K562 (cell line): Measurements from ENCODE around the gene SLAIN1. TPM values are rescaled to one million over a fixed set of nuclear protein-coding genes. Genes with fewer than 3 reads are reported as not detected.

Experiments
- ATAC-seq: fragments of 200-7000 bp; cut with Tn5 transposase; 3 replicates; pipeline ENCODE4 v1.9.1; 2020; ENCODE audit warnings: moderate library complexity
- BruUV-seq: library from RNA; stranded (reverse); fragments of 400-500 nt; replicated peaks from 2 replicates; lab custom pipeline; 2021; lab: Mats Ljungman, UMichigan
- CTCF ChIA-PET: fragments of 300-600 bp; formaldehyde crosslinking; extraction: SDS; loops from one replicate; lab custom pipeline; 2021; ENCODE audit warnings: low intra/inter-chr PET ratio; lab: Yijun Ruan, JAX
- POLR2A ChIA-PET: fragments of 300-600, 350-650 bp; sonication (Branson Sonifier 250); formaldehyde crosslinking; extraction: SDS; loops from one replicate; lab custom pipeline; 2021; ENCODE audit warnings: antibody characterized with exemption, inconsistent platforms; lab: Yijun Ruan, JAX
- DNase-seq, 4 experiments: peaks; one replicate each; pipeline versions ENCODE4 v3.0.0 to v3.0.0-alpha.2; 2011 to 2018; ENCODE audit warnings: low spot score in 3 of 4, mixed read lengths in 3 of 4; ENCODE audit errors: extremely low read depth in 1 of 4
- FAIRE-seq: peaks from 2 replicates; lab custom pipeline; 2011; peaks lifted over from hg19 to GRCh38; lab: Jason Lieb, UNC
- H2AFZ ChIP-seq: 2 replicates; pipeline ENCODE4 v1.6.0; 2011; ENCODE audit warnings: low read depth, low read length, control low read depth, inconsistent platforms
- H3K27ac ChIP-seq: fragments of 200-600 bp; 3 replicates; pipeline ENCODE4 v1.8.0; 2011; ENCODE audit warnings: low read depth, mild to moderate bottlenecking, control low read depth, inconsistent platforms, low read length, moderate library complexity, mixed read lengths; ENCODE audit errors: extremely low read depth
- H3K27me3 ChIP-seq, 2 experiments: fragments of 300-600 bp in 1 of 2; 2 replicates in 1 of 2; 3 replicates in 1 of 2; pipeline versions ENCODE4 v1.6.0 to v1.8.0; 2011; ENCODE audit warnings: inconsistent platforms in 2 of 2, low read length in 2 of 2, mild to moderate bottlenecking in 1 of 2, mixed read lengths in 1 of 2, moderate library complexity in 1 of 2; ENCODE audit not compliant: control insufficient read depth in 2 of 2, insufficient read depth in 2 of 2
- H3K36me3 ChIP-seq: fragments of 300-600 bp; 3 replicates; pipeline ENCODE4 v1.8.0; 2011; ENCODE audit warnings: mild to moderate bottlenecking, low read length, inconsistent platforms; ENCODE audit not compliant: control insufficient read depth, insufficient read depth
- H3K4me1 ChIP-seq, 2 experiments: fragments of 200-600 bp in 1 of 2; replicated peaks in 1 of 2; 2 replicates in 1 of 2; 3 replicates in 1 of 2; pipeline versions ENCODE4 v1.5.1 to v1.8.0; 2011; ENCODE audit warnings: inconsistent platforms in 2 of 2, low read length in 2 of 2, mild to moderate bottlenecking in 1 of 2, mixed read lengths in 1 of 2, moderate library complexity in 1 of 2; ENCODE audit not compliant: control insufficient read depth in 2 of 2, insufficient read depth in 2 of 2
- H3K4me2 ChIP-seq: 2 replicates; pipeline ENCODE4 v1.6.1; 2011; ENCODE audit warnings: low read length, control low read depth, inconsistent platforms, mixed read lengths; ENCODE audit not compliant: insufficient read depth
- H3K4me3 ChIP-seq: fragments of 200-600 bp; sonication (generic), shearing (Covaris generic); 2 replicates; pipeline ENCODE4 v1.5.1; 2016; ENCODE audit warnings: control low read depth, inconsistent platforms
- H3K79me2 ChIP-seq: fragments of 200-600 bp; 3 replicates; pipeline ENCODE4 v1.8.0; 2011; ENCODE audit warnings: low read length, inconsistent platforms; ENCODE audit not compliant: control insufficient read depth, insufficient read depth
- H3K9ac ChIP-seq, 2 experiments: 2 replicates each; pipeline versions ENCODE4 v1.6.0 to v1.6.1; 2011; ENCODE audit warnings: low read depth in 2 of 2, low read length in 2 of 2, control low read depth in 1 of 2, inconsistent platforms in 1 of 2, mild to moderate bottlenecking in 1 of 2, mixed read lengths in 1 of 2; ENCODE audit not compliant: insufficient read depth in 1 of 2
- H3K9me1 ChIP-seq: one replicate; pipeline ENCODE4 v1.6.0; 2011; ENCODE audit warnings: inconsistent platforms, mild to moderate bottlenecking, low read length, moderate library complexity; ENCODE audit not compliant: control insufficient read depth, insufficient read depth
- H3K9me3 ChIP-seq: replicated peaks from 2 replicates; pipeline ENCODE4 v1.5.1; 2011; ENCODE audit warnings: low read depth, low read length, inconsistent platforms; ENCODE audit not compliant: control insufficient read depth, insufficient read depth
- H4K20me1 ChIP-seq: replicated peaks from 2 replicates; pipeline ENCODE4 v1.6.1; 2011; ENCODE audit warnings: low read length, inconsistent platforms, mixed read lengths; ENCODE audit not compliant: control insufficient read depth, insufficient read depth
- FOXM1 ChIP-seq, 2 experiments: fragments of 450-650 bp in 1 of 2; sonication (generic) in 1 of 2; formaldehyde crosslinking in 1 of 2; IDR thresholded peaks; 2 replicates each; pipeline versions ENCODE4 v1.6.1 to v1.9.0; 2017 to 2022; ENCODE audit warnings: low read depth in 2 of 2, mild to moderate bottlenecking in 2 of 2, missing genetic modification reagents in 1 of 2, moderate library complexity in 1 of 2
- JUND ChIP-seq, 2 experiments: IDR thresholded peaks; 2 replicates in 1 of 2; 3 replicates in 1 of 2; pipeline ENCODE4 v1.6.1; 2011; ENCODE audit warnings: borderline replicate concordance in 2 of 2, low read depth in 2 of 2, low read length in 2 of 2, improper control_type of control experiment in 1 of 2, missing biosample characterization in 1 of 2, missing genetic modification characterization in 1 of 2, missing genetic modification reagents in 1 of 2
- RAD21 ChIP-seq, 2 experiments: fragments of 250-450 bp in 1 of 2; fragments of 450-650 bp in 1 of 2; sonication (Bioruptor Pico) in 1 of 2; formaldehyde crosslinking in 1 of 2; IDR thresholded peaks in 1 of 2; conservative IDR thresholded peaks in 1 of 2; 2 replicates each; pipeline versions ENCODE4 v1.4.0 to v1.8.0; 2020 to 2022; ENCODE audit warnings: mild to moderate bottlenecking in 2 of 2, moderate library complexity in 1 of 2
- SPI1 ChIP-seq: IDR thresholded peaks from 2 replicates; pipeline ENCODE4 v1.6.1; 2011; ENCODE audit warnings: low read depth, low read length, control low read depth, borderline replicate concordance
- WGBS: fragments of 100-300 bp; shearing (Covaris generic); methylation state at CpG from one replicate; pipeline ENCODE4 v1.1.6; 2016; ENCODE audit warnings: low coverage, mixed read lengths; ENCODE audit not compliant: insufficient coverage; ENCODE audit errors: missing lambda C conversion rate; 5-methylcytosine and 5-hydroxymethylcytosine counted together
- in situ Hi-C: fragments of 300-500 bp; cut with MboI; formaldehyde crosslinking; loops from 4 replicates; pipeline ENCODE4 v1.15.0; 2018; ENCODE audit warnings: inconsistent platforms, mixed read lengths
- intact Hi-C: fragments of 100-400 bp; cut with micrococcal nuclease; formaldehyde crosslinking; loops from 2 replicates; pipeline ENCODE4 v1.14.2; 2022
- polyA plus RNA-seq, 8 experiments: library from polyadenylated mRNA; depleted of rRNA in 4 of 8; stranded (reverse) in 5 of 8; unstranded in 3 of 8; fragments of >200 nt; fragmentation: Nextera tagmentation in 2 of 8; fragmentation: Illumina TruSeq in 1 of 8; extraction: Ambion mirVana in 2 of 8; extraction: Trizol in 1 of 8; gene quantifications; 2 replicates each; pipeline versions ENCODE4 v1.2.1 to v1.2.3, GENCODE V29; 2011 to 2014; ENCODE audit warnings: inconsistent platforms in 1 of 8, missing spikeins in 1 of 8
- total RNA-seq, 7 experiments: library from RNA; depleted of rRNA in 6 of 7; stranded (reverse); fragments of >200 nt in 6 of 7; fragmentation: Illumina TruSeq in 2 of 7; extraction: Trizol in 2 of 7; gene quantifications; 2 replicates each; pipeline versions ENCODE4 v1.2.1 to v1.2.3, GENCODE V29; 2011 to 2021; ENCODE audit warnings: low replicate concordance in 1 of 7
- TF ChIP-seq, protein P1 (sequence below): fragments of 450-650 bp; IDR thresholded peaks from 2 replicates; pipeline ENCODE4 v1.6.1; 2018; ENCODE audit warnings: mild to moderate bottlenecking, low read depth; ENCODE audit not compliant: partially characterized antibody
- TF ChIP-seq, protein P2 (sequence below), 3 experiments: IDR thresholded peaks in 2 of 3; conservative IDR thresholded peaks in 1 of 3; 2 replicates each; pipeline ENCODE4 v1.5.1; 2011 to 2012; ENCODE audit warnings: low read length in 3 of 3, mild to moderate bottlenecking in 3 of 3, control low read depth in 2 of 3, improper control_type of control experiment in 1 of 3, inconsistent platforms in 1 of 3, low read depth in 1 of 3, mixed read lengths in 1 of 3, moderate library complexity in 1 of 3; ENCODE audit not compliant: insufficient read depth in 2 of 3

The SLAIN1 gene
- total and polyA plus RNA-seq, 9 of the 15 experiments (the other 6 are each of a cell fraction or from before 2014, with no cell fraction given), result 0.07 to 0.40 (median 0.10) TPM; not detected in 3

- intact Hi-C loops (loop anchor here (1.0 kb wide), 1 partner anchor 342 kb away; no protein-coding TSS in a partner anchor), in situ Hi-C loops (no loop called here)
- FAIRE-seq (no peak), ATAC-seq (no peak), DNase-seq (peak in 2 of 4 experiments; percentile 4 to 25)
- Histone ChIP-seq H3K9ac (no peak overlapping the region), H3K27ac (no peak overlapping the region), H3K4me1 (no peaks in the 10 kb centered on the region), H3K4me3 (no peak overlapping the region), H3K9me1 (no peaks in the 10 kb centered on the region), H3K9me3 (no peaks in the 10 kb centered on the region), H3K36me3 (no peaks in the 10 kb centered on the region), H4K20me1 (no peaks in the 10 kb centered on the region), H3K27me3 (no peaks in the 10 kb centered on the region), H3K4me2 (no peak overlapping the region), H2AFZ (no peak overlapping the region), H3K79me2 (no peaks in the 10 kb centered on the region)
- WGBS, result 5% methylated on average over 3 of the region's 3 CpGs
- ChIA-PET POLR2A (no interaction called here), CTCF (interaction anchor here (0.7 to 1.6 kb wide), 3 partner anchors 340 to 342 kb away, joined by 4 to 7 read pairs (median 5); no protein-coding TSS in a partner anchor)
- TF ChIP-seq FOXM1 (IDR thresholded peaks at IDR 0.05; ENCODE audit: low read depth), result no peak
- TF ChIP-seq FOXM1 (CRISPR knock-in tag; IDR thresholded peaks at IDR 0.05; ENCODE audit: low read depth), result no peak
- TF ChIP-seq, protein P1, sequence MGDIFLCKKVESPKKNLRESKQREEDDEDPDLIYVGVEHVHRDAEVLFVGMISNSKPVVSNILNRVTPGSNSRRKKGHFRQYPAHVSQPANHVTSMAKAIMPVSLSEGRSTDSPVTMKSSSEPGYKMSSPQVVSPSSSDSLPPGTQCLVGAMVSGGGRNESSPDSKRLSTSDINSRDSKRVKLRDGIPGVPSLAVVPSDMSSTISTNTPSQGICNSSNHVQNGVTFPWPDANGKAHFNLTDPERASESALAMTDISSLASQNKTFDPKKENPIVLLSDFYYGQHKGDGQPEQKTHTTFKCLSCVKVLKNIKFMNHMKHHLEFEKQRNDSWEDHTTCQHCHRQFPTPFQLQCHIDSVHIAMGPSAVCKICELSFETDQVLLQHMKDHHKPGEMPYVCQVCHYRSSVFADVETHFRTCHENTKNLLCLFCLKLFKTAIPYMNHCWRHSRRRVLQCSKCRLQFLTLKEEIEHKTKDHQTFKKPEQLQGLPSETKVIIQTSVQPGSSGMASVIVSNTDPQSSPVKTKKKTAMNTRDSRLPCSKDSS, result no peak
- TF ChIP-seq, protein P2, sequence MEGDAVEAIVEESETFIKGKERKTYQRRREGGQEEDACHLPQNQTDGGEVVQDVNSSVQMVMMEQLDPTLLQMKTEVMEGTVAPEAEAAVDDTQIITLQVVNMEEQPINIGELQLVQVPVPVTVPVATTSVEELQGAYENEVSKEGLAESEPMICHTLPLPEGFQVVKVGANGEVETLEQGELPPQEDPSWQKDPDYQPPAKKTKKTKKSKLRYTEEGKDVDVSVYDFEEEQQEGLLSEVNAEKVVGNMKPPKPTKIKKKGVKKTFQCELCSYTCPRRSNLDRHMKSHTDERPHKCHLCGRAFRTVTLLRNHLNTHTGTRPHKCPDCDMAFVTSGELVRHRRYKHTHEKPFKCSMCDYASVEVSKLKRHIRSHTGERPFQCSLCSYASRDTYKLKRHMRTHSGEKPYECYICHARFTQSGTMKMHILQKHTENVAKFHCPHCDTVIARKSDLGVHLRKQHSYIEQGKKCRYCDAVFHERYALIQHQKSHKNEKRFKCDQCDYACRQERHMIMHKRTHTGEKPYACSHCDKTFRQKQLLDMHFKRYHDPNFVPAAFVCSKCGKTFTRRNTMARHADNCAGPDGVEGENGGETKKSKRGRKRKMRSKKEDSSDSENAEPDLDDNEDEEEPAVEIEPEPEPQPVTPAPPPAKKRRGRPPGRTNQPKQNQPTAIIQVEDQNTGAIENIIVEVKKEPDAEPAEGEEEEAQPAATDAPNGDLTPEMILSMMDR (IDR thresholded peaks at IDR 0.05 in 2 of 3, conservative IDR thresholded peaks at IDR 0.05 in 1 of 3; ENCODE audit: insufficient read depth in 2 of 3, low read depth in 1 of 3, low read length in 3 of 3), result peak in 2 of 3 experiments; percentile 7 to 49; a peak in 3 of 6 replicates
- TF ChIP-seq JUND (IDR thresholded peaks at IDR 0.05; ENCODE audit: borderline replicate concordance, low read depth, low read length), result 0 out of 2 replicates have a peak, but pooled peaks have one; percentile 9
- TF ChIP-seq JUND (tag; IDR thresholded peaks at IDR 0.05; ENCODE audit: borderline replicate concordance, low read depth, low read length), result peak; percentile 33; the same call in 1 of the 3 replicates
- peak in 1 of 2 experiments; percentile 42; a peak in 2 of 4 replicates for TF ChIP-seq RAD21 (CRISPR knock-in tag; conservative IDR thresholded peaks at IDR 0.05 in 1 of 2, IDR thresholded peaks at IDR 0.05 in 1 of 2)
- TF ChIP-seq SPI1, result peak; percentile 13; the same call in 1 of the 2 replicates
- no TSS peak for BruUV-seq
Observed at GRCh38 chr13:77779552-77780272, 82.2 kb downstream of the SLAIN1 start.
